NK-92 treated with Interleukin-12 subunit alpha and Interleukin-12 subunit beta, amount 100 ng/mL, for 24 hours (cell line): ENCODE measurements around the gene GSTT2B.
"Not testable (repeated sequence)": the region's sequence is repeated elsewhere in the genome, so short reads cannot be mapped to it uniquely, and the experiment has no call there.

Experiments
- DNase-seq: peaks from one replicate; lab custom pipeline; 2025; lab: John Stamatoyannopoulos, UW

Gene GSTT2B

GRCh38 chr22:23940166-23940565, 20.8 kb downstream of the GSTT2B start:
- DNase-seq: not testable (repeated sequence)

GRCh38 chr22:23939017-23939357, 22.0 kb downstream of the GSTT2B start:
- no peak for DNase-seq

- no peak for DNase-seq
Observed at GRCh38 chr22:23938328-23939016, 22.5 kb downstream of the GSTT2B start.

- DNase-seq: no peak
Observed at GRCh38 chr22:23926561-23926960, 34.4 kb downstream of the GSTT2B start.

- no peak for DNase-seq
Observed at GRCh38 chr22:23925020-23925606, 35.9 kb downstream of the GSTT2B start.

GRCh38 chr22:23922921-23923320, 38.1 kb downstream of the GSTT2B start:
- no peak for DNase-seq

- not testable (repeated sequence) for DNase-seq
Observed at GRCh38 chr22:23921586-23922201, 39.3 kb downstream of the GSTT2B start.

- not testable (repeated sequence) for DNase-seq
Observed at GRCh38 chr22:23920267-23920611, 40.8 kb downstream of the GSTT2B start.

GRCh38 chr22:23915290-23915689, 45.7 kb downstream of the GSTT2B start:
- DNase-seq: no peak

GRCh38 chr22:23913661-23914353, 47.2 kb downstream of the GSTT2B start:
- DNase-seq: peak; percentile 97

- DNase-seq: no peak
Observed at GRCh38 chr22:23913306-23913660, 47.7 kb downstream of the GSTT2B start.

GRCh38 chr22:23912293-23912903, 48.6 kb downstream of the GSTT2B start:
- DNase-seq: no peak

GRCh38 chr22:23911318-23911980, 49.5 kb downstream of the GSTT2B start:
- no peak for DNase-seq

- no peak for DNase-seq
Observed at GRCh38 chr22:23910496-23911190, 50.4 kb downstream of the GSTT2B start.

GRCh38 chr22:23909296-23909898, 51.6 kb downstream of the GSTT2B start:
- DNase-seq: no peak

- DNase-seq: no peak
Observed at GRCh38 chr22:23908587-23909205, 52.3 kb downstream of the GSTT2B start.

- not testable (repeated sequence) for DNase-seq
Observed at GRCh38 chr22:23907423-23907822, 53.6 kb downstream of the GSTT2B start.
